Right ventricle myocardium superior (tissue), 1 donor: Measurements from ENCODE around the gene SGPL1. TPM values are rescaled to one million over a fixed set of nuclear protein-coding genes. Genes with fewer than 3 reads are reported as not detected.

Source experiments
- ATAC-seq: fragments of 200-7000 bp; cut with Tn5 transposase; one replicate; pipeline ENCODE4 v1.9.1; 2020; ENCODE audit warnings: mild to moderate bottlenecking; ENCODE audit not compliant: poor library complexity
- DNase-seq: peaks from one replicate; pipeline ENCODE4 v3.0.0-alpha.2; 2020
- intact Hi-C: fragments of 100-400 bp; cut with DNase I; formaldehyde crosslinking; loops from one replicate; pipeline ENCODE4 v1.11.2; 2022
- total RNA-seq: library from RNA; stranded (reverse); fragmentation: NEBNext Ultra II Directional; extraction: Animal tissue kit (Norgen Biotek cat#: 25700); gene quantifications from one replicate; pipeline ENCODE4 v1.2.1, GENCODE V29; 2021
- donor health status: DM: no; HTN: yes; CAD: no; lungs with severe emphysema.

SGPL1 gene
- total RNA-seq, 1 donor from 2014 or later: 11.6 TPM

GRCh38 chr10:70925377-70926225, 109.9 kb downstream of the SGPL1 start:
- peak; percentile 91 for ATAC-seq
- intact Hi-C loops: loop anchor here (5.0 kb wide), 1 partner anchor 282 kb away; no protein-coding TSS in a partner anchor
- DNase-seq: peak; percentile 72

- DNase-seq: peak; percentile 67
- peak; percentile 93 for ATAC-seq
- intact Hi-C loops: loop anchor here (5.0 kb wide), 1 partner anchor 281 kb away; no protein-coding TSS in a partner anchor
Measured at GRCh38 chr10:70926226-70927000, 110.7 kb downstream of the SGPL1 start.

GRCh38 chr10:70927189-70927943, 111.6 kb downstream of the SGPL1 start:
- intact Hi-C loops: loop anchor here (5.0 kb wide), 1 partner anchor 280 kb away; no protein-coding TSS in a partner anchor
- DNase-seq: no peak
- no peak for ATAC-seq

- no peak for ATAC-seq
- DNase-seq: no peak
- intact Hi-C loops: loop anchor here (5.0 kb wide), 1 partner anchor 279 kb away; no protein-coding TSS in a partner anchor
Measured at GRCh38 chr10:70928140-70928539, 112.4 kb downstream of the SGPL1 start.

- DNase-seq: no peak
- intact Hi-C loops: no loop called here
- ATAC-seq: no peak
Measured at GRCh38 chr10:70930263-70931000, 114.7 kb downstream of the SGPL1 start.

Other genes with a start within 250 kb of the SGPL1 start
- 2.2 TPM for gene PRF1, start 213.2 kb upstream of the SGPL1 start, total RNA-seq
- 0.16 TPM for gene ADAMTS14, start 143.4 kb upstream of the SGPL1 start, total RNA-seq
- not detected for gene TBATA, start 30.6 kb upstream of the SGPL1 start, total RNA-seq
- gene PCBD1, start 72.6 kb downstream of the SGPL1 start, total RNA-seq: 142 TPM